ENCODE measurements around the gene ADRA2C. TPM values are rescaled to one million over a fixed set of nuclear protein-coding genes. Genes with fewer than 3 reads are reported as not detected.

The ADRA2C gene
- total RNA-seq, 3 donors from 2014 or later = 1.6 to 6.9 (median 3.5) TPM

- no peak for TF ChIP-seq POLR2A (IDR thresholded peaks at IDR 0.05)
- no peak for TF ChIP-seq POLR2AphosphoS5 (IDR thresholded peaks at IDR 0.05)
- no peak for TF ChIP-seq CTCF (IDR thresholded peaks at IDR 0.05)
- Histone ChIP-seq H3K27me3 (peaks cover 0 to 28% of the 10 kb centered on the region in 2 donors), H3K4me1 (no peaks in the 10 kb centered on the region), H3K36me3 (no peaks in the 10 kb centered on the region), H3K9me3 (peaks cover 0 to 13% of the 10 kb centered on the region in 2 donors), H3K27ac (no peak overlapping the region), H3K4me3 (no peak overlapping the region)
- DNase-seq (ENCODE audit: low spot score in 2 of 2) = no peak
- intact Hi-C loops (cut with DNase I; ENCODE audit: low total_unique reads) = no loop called here
These were observed 18.5 kb downstream of the ADRA2C start for GRCh38 chr4:3784454-3785291.

GRCh38 chr4:3785292-3785565 is 19.0 kb downstream of the ADRA2C start:
- intact Hi-C loops (cut with DNase I; ENCODE audit: low total_unique reads) = no loop called here
- H3K9me3 ChIP-seq = peaks cover 0 to 13% of the 10 kb centered on the region in 2 donors
- H3K36me3 ChIP-seq = no peaks in the 10 kb centered on the region
- H3K4me3 ChIP-seq = no peak overlapping the region
- H3K27me3 ChIP-seq = peaks cover 0 to 25% of the 10 kb centered on the region in 2 donors
- no peak overlapping the region for H3K27ac ChIP-seq
- H3K4me1 ChIP-seq = no peaks in the 10 kb centered on the region
- no peak for TF ChIP-seq POLR2A (IDR thresholded peaks at IDR 0.05)
- TF ChIP-seq POLR2AphosphoS5 (IDR thresholded peaks at IDR 0.05) = no peak
- no peak for TF ChIP-seq CTCF (IDR thresholded peaks at IDR 0.05)
- DNase-seq (ENCODE audit: low spot score in 2 of 2) = no peak

GRCh38 chr4:3786196-3786869 is 20.1 kb downstream of the ADRA2C start:
- Histone ChIP-seq H3K36me3 (no peaks in the 10 kb centered on the region), H3K4me3 (no peak overlapping the region), H3K27ac (no peak overlapping the region), H3K27me3 (peaks cover 0 to 26% of the 10 kb centered on the region in 2 donors), H3K4me1 (no peaks in the 10 kb centered on the region), H3K9me3 (peaks cover 0 to 10% of the 10 kb centered on the region in 2 donors)
- DNase-seq (ENCODE audit: low spot score in 2 of 2) = no peak
- TF ChIP-seq POLR2A (IDR thresholded peaks at IDR 0.05) = no peak
- intact Hi-C loops (cut with DNase I; ENCODE audit: low total_unique reads) = no loop called here

GRCh38 chr4:3787489-3788365 is 21.5 kb downstream of the ADRA2C start:
- TF ChIP-seq CTCF (IDR thresholded peaks at IDR 0.05) (no peak), POLR2A (IDR thresholded peaks at IDR 0.05) (no peak), POLR2AphosphoS5 (IDR thresholded peaks at IDR 0.05) (no peak)
- H3K4me1 ChIP-seq = no peaks in the 10 kb centered on the region
- intact Hi-C loops (cut with DNase I; ENCODE audit: low total_unique reads) = no loop called here
- no peak overlapping the region for H3K27ac ChIP-seq
- no peaks in the 10 kb centered on the region for H3K36me3 ChIP-seq
- no peaks in the 10 kb centered on the region for H3K9me3 ChIP-seq
- DNase-seq (ENCODE audit: low spot score in 2 of 2) = no peak
- H3K4me3 ChIP-seq = no peak overlapping the region
- H3K27me3 ChIP-seq = peaks cover 0 to 22% of the 10 kb centered on the region in 2 donors

GRCh38 chr4:3788366-3788660 is 22.1 kb downstream of the ADRA2C start:
- no peak overlapping the region for H3K27ac ChIP-seq
- H3K27me3 ChIP-seq = peaks cover 0 to 20% of the 10 kb centered on the region in 2 donors
- TF ChIP-seq CTCF (IDR thresholded peaks at IDR 0.05) = no peak
- TF ChIP-seq POLR2A (IDR thresholded peaks at IDR 0.05) = no peak
- no peak for TF ChIP-seq POLR2AphosphoS5 (IDR thresholded peaks at IDR 0.05)
- H3K4me3 ChIP-seq = no peak overlapping the region
- no peaks in the 10 kb centered on the region for H3K4me1 ChIP-seq
- intact Hi-C loops (cut with DNase I; ENCODE audit: low total_unique reads) = no loop called here
- no peaks in the 10 kb centered on the region for H3K36me3 ChIP-seq
- no peaks in the 10 kb centered on the region for H3K9me3 ChIP-seq
- DNase-seq (ENCODE audit: low spot score in 2 of 2) = no peak
